ENCODE data around the gene GRID1.

The GRID1 gene

DNA sequence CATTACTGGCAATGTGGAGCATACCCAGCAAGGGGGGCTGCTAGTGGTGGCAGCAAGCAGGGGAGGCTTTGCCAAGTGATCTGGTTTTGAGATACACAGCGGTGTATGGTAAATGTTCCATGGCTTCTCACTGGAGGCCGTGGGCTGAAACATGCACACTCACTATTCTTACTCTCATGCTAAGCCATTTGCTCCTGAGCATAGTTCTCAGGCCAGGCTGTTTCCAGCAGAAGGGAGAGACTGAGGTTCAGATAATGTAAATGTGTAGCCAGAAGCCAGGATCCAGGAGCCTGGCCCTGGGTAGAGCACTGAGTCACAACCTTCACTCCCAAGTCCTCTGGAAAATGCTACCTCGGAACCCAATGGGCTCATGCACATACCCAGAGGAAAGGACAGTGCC, 757.9 kb downstream of the GRID1 start:
- DNase-seq (ENCODE audit: low read depth in 3 of 3, low spot score in 1 of 3), result no peak

DNA sequence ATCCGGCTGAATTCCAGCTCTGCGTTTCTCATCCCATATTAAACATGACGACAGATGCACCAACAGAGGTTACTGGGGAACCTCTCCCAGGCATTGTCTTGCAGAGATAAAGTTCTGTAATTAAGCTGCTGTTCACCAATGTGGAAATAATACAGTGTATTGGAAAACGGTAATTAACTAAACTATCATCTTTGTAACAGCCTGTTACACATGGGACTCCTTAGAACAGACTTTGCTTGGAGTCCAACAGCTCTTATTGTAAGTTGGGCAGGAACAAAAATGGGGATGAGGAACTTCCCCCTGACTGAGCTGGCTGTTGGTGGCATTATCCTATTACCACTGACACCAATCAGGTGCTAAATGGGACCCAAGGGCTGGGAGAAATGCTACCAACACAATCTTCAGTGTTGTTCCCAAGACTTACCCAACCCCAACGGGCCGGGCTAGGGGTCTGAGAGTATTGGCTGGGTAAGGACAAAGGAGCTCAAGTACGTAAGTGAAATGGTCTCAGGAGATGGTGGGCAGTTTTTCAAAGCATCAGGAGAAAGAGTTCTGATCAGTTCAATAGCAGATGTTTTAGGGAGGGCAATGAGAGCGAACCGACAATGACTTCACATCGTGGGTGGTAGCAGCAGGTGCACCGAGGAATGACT, 759.4 kb downstream of the GRID1 start:
- DNase-seq (ENCODE audit: low read depth in 3 of 3, low spot score in 1 of 3), result no peak

DNA sequence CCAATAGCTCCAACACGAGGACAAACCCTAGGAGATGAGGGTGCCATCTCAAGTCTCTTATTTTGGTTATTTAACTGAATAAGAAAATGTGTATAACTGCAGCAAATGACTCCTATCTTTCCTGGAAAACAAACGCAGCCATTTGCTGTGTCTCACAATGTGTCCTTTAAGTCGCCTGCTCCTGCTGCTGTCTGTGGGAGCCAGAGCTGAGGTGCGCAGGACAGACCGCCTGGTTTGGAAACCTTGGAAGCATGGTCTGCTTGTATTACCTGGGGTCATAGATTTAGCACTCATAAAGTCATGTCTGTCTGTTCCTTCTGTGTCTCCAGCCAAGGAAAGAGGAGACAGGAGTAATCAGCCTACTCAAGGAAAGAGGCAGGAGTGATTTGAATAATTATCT, 760.2 kb downstream of the GRID1 start:
- no peak for DNase-seq (ENCODE audit: low read depth in 3 of 3, low spot score in 1 of 3)

DNA sequence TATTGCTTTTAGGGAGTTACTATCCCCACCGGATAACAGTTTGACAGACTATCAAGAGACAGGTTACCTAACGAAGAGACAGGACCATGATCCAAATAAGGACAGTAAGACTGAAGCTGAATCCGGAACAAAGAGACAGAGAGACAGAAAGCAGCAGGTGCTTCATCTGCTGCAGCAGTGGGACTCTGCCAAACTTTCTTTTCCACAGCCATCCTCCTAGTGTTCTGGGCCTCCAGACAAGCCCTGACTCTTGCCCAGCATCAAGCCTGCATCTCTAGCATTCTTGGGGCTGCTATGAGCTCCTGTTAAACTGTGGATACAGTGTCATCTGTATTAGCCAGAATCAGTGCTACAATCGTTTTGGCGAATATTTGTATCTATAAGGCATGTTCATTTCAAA, 761.7 kb downstream of the GRID1 start:
- no peak for DNase-seq (ENCODE audit: low read depth in 3 of 3, low spot score in 1 of 3)

DNA sequence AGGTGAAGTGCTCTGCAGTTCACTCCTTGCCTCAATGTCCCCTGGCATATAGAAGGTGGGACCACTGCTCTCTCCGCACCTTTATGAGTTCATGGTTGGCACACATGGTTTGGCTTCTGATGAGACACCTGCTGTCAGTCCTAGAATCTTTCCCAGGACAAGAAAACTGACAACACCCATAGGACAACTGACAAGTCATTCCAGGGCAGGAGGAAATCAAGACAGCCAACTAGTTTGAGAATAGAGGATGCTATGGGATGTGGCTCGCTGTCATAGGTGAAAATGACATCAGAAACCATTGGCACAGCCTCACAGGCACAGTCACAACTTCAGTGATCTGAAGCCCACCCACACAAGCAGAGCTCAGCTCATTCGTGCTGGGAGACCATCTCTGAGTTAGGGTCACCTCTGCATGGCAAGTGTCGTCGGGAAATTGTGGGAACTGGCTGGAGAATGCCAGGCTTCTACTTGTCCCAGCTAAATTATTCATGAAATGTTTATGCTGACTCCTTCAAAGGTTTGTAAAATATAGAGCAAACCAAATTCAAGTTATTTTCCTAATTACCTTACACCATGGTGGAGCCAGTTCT, 762.4 kb downstream of the GRID1 start:
- no peak for DNase-seq (ENCODE audit: low read depth in 3 of 3, low spot score in 1 of 3)

DNA sequence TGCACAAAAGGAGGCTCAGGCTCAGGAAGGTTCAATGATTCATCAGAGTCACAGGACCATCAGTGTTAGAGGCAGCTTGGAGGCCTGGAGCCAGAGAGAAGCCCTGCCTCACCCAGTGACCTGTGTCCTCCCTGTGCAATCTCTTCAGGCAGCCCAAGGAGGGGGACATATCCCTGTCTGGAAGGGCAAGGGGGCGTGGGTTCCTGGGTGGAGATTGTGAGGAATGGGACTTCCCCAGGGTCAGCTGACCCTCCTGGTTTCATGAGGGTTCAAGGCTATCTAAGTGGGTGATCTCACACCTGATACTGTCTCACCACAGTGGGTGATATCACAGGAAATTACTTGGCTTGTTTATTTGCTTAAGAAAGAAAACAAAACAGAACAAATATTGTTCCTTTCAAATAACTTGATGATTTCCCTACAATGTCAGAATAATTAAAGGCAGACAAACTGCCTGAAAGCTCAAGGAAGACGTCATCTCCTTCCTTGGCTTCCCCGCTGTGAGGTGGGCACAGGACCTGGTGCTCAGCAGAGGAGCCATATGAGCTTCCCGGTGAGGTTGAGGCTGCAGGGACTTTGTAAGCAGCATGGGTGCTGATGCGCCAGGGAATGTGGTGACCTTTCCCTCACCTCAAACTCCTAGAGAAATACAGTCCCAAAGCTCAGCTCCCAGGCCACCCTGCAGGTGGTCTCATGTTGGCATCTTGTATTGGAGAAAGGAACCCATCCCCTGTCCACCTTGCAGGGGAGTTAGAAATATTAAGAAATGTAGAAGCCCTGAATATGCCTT, 763.2 kb downstream of the GRID1 start:
- DNase-seq (ENCODE audit: low read depth in 3 of 3, low spot score in 1 of 3), result no peak

DNA sequence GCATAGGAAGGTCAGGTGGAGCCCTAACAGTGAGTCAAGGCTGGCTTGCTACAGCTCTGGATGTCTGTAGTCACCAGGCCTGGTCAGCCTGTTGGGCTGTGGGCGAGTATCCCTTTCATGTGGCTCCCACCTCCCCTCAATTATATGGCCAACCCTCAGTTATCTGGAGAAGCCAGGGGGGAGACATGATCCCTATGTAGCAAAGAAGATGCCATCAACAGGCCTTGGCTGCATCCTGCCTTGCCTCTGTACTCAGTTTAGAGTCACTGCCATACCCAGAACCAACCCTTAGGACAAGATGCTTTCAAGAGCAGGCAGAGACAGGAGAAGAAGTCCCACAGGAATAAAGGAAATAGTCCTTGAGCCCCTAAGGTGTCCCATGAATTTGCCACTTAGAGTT, 763.9 kb downstream of the GRID1 start:
- DNase-seq (ENCODE audit: low read depth in 3 of 3, low spot score in 1 of 3), result no peak

DNA sequence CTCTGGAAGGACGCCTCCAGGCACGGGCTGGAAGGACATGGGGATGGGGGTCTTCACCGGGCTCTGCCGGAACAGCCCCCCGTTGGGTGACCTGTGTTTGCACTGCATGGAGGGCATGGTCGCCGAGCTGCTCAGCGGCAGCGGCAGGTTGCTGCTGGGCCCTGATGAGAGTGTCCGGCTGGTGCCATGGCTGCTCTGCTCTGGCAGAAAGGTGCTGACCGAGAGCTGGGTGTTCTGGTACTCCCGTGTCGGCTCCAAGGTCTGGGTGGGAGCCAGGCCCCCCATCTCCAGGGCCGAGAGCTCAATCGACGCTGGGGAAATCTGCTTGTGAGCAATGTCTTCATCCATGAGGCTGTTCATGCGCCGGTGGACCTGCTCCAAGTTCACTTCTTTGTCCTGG, 764.3 kb downstream of the GRID1 start:
- no peak for DNase-seq (ENCODE audit: low read depth in 3 of 3, low spot score in 1 of 3)

DNA sequence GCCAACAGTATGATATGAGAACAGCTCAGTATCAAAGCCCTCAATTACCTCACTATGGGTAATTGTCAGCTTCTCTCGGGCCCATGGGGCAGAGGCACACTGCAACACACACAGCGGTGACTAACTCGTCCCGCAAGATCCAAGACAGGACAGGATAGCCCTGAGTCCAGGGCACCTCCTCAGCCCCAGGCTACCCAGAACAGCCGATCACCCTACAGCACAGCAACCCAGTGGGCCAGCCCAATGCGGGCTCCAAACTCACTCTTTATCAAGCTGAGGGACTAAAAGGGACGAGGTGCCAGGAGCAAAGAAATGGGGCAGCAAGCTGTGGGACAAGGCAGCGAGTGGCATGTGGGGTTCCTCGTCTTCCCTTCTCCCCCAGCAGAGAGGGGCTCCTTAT, 765.1 kb downstream of the GRID1 start:
- no peak for DNase-seq (ENCODE audit: low read depth in 3 of 3, low spot score in 1 of 3)

DNA sequence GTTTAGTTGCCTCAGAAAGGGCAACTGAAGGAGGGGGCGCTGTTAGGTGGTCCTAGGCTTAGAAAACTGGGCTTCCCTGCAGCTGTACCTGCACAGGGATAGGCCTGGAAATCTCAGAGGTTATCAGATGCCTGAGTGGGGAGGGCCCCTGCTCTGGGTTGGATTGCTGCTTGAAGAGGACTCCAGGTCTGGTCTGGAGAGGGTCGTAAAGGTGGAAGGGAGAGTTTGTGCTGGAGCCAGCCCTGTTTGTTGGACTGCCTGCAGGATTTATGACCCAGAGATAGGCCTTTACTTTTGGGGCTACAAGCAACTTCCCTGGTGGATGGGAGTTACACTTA, 765.9 kb downstream of the GRID1 start:
- DNase-seq (ENCODE audit: low read depth in 3 of 3, low spot score in 1 of 3), result no peak

DNA sequence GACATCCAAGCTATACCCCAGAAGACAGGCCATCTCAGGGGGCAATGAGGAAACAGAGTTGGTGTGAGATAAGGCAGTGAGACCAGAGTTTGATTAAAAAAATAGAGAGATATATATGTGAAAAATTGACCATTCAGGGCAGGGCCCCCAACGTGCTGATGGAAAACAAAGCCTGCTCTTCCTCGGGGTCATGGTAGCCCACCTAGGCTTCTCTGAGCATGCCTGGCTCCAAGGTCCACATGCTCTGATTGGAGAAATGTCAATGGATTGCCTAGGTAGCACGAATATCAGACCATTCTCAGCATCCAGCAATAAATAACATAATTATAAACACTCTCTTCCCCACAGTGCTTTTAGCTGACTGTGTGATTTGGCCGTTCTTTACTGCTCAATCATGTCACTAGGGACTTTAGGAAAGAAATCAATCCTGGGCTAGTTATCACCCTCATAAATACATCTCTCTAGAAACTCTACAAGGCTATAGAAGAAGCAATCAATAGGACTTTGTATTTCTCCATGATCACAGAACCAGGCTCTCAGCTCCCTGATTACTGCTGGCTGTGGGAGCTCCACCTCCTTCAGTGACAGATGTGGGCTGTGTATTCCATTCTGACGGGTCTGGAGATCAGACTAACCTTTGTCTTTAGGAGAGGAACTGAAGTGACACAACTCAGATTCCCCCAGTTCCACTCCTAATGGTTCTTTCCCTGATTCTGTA, 766.4 kb downstream of the GRID1 start:
- DNase-seq (ENCODE audit: low read depth in 3 of 3, low spot score in 1 of 3), result no peak

DNA sequence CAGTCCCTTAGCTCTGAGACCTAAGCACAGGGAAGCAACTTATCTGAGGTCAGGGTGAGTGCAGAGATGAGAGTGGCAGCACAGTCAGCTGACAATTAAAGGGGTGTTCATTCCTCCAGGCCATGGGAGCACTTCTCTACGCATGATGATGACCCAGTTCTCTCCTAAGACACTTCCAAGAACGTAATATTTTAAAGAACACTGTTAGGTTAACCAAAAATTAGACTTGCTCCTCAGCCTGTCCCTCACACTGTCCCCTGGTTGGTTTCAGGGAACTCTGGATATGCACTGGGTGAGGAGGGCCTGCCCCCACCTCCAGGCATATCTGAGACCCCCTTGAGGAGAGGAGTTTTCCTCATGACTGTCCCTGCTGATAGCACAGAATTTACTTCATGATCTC, 767.5 kb downstream of the GRID1 start:
- no peak for DNase-seq (ENCODE audit: low read depth in 3 of 3, low spot score in 1 of 3)

DNA sequence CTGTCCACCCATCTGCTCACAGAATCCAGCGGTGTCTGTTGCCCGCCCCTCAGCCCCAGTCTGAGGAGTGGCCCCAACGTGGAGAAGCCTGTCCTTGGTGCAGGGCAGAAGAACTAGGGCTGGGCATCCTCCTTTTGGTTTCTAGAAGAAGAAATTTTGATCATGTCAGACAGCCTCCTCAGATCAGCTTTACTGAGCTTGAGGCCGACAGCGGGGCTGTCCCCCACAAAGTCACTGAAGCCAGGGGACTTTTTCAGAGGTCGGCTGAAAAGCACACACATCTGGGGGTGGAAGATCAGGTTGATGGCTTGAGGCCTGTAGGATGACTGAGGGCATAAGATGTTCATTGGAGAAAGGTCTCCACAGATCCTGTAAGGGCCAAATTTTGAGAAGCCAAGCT, 767.9 kb downstream of the GRID1 start:
- DNase-seq (ENCODE audit: low read depth in 3 of 3, low spot score in 1 of 3), result no peak

DNA sequence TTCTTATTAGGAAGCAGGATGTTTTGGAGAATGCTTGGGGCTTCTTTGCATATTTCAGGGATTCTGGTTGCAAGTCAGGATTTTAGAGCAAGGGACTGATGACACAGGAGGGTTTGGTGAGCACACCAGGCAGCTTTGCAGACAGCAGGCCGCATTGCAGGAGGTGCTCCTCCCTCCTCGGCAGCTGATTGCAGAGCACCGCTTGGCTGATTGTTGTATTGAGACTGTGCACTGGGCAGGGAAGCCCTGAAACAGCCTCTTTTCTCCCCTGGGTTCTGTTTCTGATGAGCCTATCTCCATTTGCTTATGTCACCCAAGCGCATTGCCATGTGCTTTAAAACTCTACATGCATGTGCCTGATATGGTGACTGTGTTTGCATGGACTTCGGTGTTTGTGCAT, 769.6 kb downstream of the GRID1 start:
- no peak for DNase-seq (ENCODE audit: low read depth in 3 of 3, low spot score in 1 of 3)

DNA sequence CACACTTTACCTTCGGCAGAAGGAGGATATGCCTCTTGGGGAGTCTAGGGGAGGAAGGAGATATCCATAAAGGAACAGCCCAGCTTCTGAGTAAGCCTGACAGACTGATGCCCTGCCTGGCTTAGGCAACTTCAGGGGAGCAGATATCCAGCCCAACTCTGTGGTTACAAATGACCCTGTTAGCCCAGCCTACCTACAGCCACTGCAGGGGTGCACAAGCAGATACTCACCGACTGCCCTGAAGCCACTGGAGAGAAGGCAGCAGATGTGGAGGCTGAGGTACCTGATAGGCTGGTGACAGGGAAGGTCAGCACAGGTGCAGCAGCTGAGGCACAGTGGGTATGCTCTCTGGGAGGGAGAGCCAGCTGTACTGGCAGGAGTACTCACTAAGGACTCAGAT, 770.2 kb downstream of the GRID1 start:
- no peak for DNase-seq (ENCODE audit: low read depth in 3 of 3, low spot score in 1 of 3)

DNA sequence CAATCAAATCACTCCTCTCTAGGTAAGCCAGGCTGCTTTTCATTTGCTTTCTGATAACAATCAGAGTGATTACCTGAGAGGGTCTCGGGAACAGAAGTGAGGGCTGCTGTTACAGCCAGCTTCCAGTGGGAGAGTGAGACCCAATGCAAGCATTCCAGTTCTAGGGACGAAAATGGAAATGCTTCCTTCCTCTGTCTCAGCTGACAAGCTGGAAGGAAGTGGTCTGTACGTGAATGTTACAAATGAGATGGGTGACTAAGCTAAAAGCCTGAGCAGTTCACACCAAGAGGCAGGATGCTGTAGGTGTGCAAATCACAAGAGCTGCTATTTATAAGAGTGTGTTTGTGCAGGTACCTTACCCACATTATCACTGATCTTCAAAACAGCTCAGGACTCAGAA, 772.4 kb downstream of the GRID1 start:
- no peak for DNase-seq (ENCODE audit: low read depth in 3 of 3, low spot score in 1 of 3)

DNA sequence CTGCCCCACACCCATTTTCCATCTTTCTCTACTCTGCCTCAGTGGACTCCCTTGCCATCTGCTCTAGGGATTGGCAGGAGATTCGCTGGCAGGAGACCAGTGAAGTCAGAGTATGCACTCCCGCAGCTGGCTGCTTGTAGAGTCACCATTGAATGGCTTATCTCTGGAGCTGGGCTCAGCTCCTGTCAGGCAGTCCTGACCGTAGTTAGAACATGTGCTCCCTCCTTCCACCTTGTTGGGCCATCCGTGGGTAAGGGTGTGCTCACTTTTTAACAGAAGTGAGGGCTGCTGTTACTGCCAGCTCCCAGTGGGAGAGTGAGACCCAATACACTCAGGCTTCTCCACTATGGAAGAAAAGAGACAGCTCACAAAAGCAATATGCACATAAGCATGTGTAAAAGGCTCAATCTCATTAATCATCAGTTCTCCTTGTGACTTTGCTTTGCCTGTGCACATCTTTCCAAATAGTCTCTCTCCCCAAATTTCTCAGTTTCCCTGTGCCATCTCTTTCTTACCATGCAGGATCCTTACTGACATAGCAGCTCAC, 773.3 kb downstream of the GRID1 start:
- no peak for DNase-seq (ENCODE audit: low read depth in 3 of 3, low spot score in 1 of 3)

DNA sequence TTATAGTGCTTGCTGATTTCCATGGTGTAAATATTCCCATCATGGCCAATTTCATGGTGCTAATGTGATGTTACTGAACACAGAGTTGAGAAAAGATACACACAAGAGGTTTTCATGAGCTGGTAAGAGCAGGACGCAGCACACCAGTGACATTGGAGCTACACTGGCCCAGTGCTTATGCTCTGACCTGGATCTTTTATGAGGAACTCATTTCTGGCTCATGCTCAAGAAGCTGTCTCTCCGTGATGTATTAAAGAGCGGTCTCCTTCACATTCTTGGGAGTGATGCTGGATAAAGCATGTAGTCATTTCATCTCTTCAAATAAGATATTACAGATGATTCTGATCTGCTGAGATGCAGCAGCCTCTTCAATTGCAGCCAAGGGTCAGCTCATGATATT, 785.2 kb downstream of the GRID1 start:
- no peak for DNase-seq (ENCODE audit: low read depth in 3 of 3, low spot score in 1 of 3)

DNA sequence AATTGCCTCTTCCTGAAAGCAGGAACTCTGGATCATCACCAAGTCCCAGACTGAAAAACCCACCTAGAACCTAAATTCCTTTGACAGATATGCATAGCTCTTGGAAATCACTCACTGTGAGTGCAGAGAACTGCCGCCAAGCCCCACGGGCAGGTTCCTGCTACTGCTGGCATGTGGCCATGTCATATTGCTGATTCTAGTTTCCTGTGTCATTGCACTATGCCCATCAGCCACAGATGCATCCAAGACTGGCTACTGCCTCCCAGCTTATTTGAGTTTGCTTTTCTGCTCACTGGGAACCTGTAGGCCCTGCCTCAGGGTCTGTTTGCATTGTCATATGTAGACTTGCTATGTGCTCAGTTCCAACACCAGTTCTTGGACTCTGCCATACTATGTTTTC, 786.0 kb downstream of the GRID1 start:
- DNase-seq (ENCODE audit: low read depth in 3 of 3, low spot score in 1 of 3), result no peak

DNA sequence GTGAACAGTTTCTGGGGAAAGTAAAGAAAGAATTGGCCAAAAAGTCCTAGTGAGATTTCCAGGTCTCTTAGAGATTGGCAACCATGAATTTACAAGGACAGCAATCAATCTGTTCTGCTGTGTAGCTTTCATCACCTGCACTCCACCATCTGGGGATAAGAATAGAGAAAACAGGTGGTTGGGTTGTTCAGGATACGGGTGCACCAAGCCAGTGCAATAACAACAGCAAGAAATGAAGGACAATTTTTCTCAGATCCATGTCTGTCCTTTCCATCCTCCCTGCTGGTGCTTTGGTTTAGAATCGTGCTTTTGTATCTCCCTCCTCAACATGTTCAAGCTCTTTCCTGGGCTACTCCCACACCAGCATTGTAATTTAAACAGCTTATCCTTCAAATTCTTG, 787.7 kb downstream of the GRID1 start:
- no peak for DNase-seq (ENCODE audit: low read depth in 3 of 3, low spot score in 1 of 3)

DNA sequence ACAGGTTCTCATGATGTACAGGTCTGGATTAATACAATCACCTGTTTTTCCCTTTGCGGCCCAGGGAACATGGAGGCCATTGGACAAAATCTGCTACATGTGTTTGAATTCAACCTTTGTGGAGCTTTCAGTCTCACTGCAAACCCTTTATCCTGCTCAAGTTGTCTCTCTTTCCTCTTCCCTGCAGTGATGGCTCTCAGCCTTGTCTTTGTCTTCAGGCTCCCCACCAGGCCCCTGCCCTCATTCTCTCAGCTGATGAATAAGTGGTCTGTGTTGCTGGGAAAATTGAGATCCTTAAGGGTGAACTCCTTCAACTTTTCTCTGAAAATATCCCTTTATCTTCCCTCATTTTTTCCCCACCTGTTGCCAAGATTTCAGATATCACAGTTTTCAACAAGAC, 791.2 kb downstream of the GRID1 start:
- DNase-seq (ENCODE audit: low read depth in 3 of 3, low spot score in 1 of 3), result no peak

DNA sequence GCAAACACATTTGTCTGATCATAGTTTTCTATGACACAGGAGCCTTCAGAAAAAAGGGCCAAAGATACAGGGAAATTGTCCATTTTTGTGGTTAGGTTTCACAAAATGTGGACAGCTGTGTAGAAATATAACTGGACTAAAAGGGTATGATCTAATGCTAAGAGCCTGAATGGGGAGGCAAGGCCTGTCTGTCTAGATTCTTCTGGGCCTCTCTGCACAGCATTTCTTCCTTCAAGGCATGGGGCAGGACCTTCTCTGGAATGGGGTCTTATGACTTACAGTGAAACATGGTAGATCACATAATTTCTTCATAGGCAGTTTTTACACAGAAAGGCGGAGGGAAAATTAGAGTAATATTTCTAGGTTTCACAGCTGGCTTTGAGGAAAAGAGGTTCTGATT, 795.7 kb downstream of the GRID1 start:
- DNase-seq (ENCODE audit: low read depth in 3 of 3, low spot score in 1 of 3), result no peak

All from stimulated activated CD4-positive, alpha-beta T cell treated with anti-CD3 and anti-CD28 coated beads, TNF-alpha, amount 100 ng/mL, for 1 hour (primary cell).